Natural killer cell (primary cell): ENCODE data around the gene PLEKHA7. TPM values are rescaled to one million over a fixed set of nuclear protein-coding genes. Genes with fewer than 3 reads are reported as not detected.
"Not testable (repeated sequence)": the region's sequence is repeated elsewhere in the genome, so short reads cannot be mapped to it uniquely, and the experiment has no call there.

ENCODE experiments used
- ATAC-seq, 3 donors: fragments of 150-1000 bp in 2 of 3; fragments of 200-7000 bp in 1 of 3; cut with Tn5 transposase; 1 replicate in 1 of 3; 2 replicates in 2 of 3; pipeline ENCODE4 v1.10.0; 2021; ENCODE audit warnings: mild to moderate bottlenecking in 2 of 3, moderate library complexity in 2 of 3
- DNase-seq, 2 donors: peaks; one replicate each; pipeline versions ENCODE4 v3.0.0 to v3.0.0-alpha.2; 2013 to 2021; ENCODE audit warnings: mixed read lengths in 1 of 2
- H3K27ac ChIP-seq: one replicate; pipeline ENCODE4 v1.5.1; 2013; ENCODE audit warnings: mild to moderate bottlenecking, low read length
- H3K27me3 ChIP-seq: one replicate; pipeline ENCODE4 v1.6.1; 2013; ENCODE audit warnings: low read length; ENCODE audit not compliant: control insufficient read depth, insufficient read depth
- H3K36me3 ChIP-seq: one replicate; pipeline ENCODE4 v1.6.1; 2013; ENCODE audit warnings: low read length; ENCODE audit not compliant: control insufficient read depth, insufficient read depth
- H3K4me1 ChIP-seq: one replicate; pipeline ENCODE4 v1.6.1; 2013; ENCODE audit warnings: low read length; ENCODE audit not compliant: control insufficient read depth, insufficient read depth
- H3K4me3 ChIP-seq: one replicate; pipeline ENCODE4 v1.5.1; 2013; ENCODE audit warnings: low read length
- H3K9me3 ChIP-seq: one replicate; pipeline ENCODE4 v1.6.1; 2013; ENCODE audit warnings: low read length; ENCODE audit not compliant: control insufficient read depth, insufficient read depth
- H3K27ac Mint-ChIP-seq, 2 donors: one replicate each; pipeline ENCODE4 v1.8.0; 2022; ENCODE audit warnings: mild to moderate bottlenecking in 2 of 2, mixed read lengths in 2 of 2, moderate library complexity in 1 of 2
- H3K27me3 Mint-ChIP-seq, 2 donors: one replicate each; pipeline ENCODE4 v1.8.0; 2022; ENCODE audit warnings: low read depth in 2 of 2, mixed read lengths in 2 of 2
- H3K36me3 Mint-ChIP-seq: one replicate; pipeline ENCODE4 v1.8.0; 2022; ENCODE audit warnings: mixed read lengths
- H3K4me1 Mint-ChIP-seq, 2 donors: one replicate each; pipeline ENCODE4 v1.8.0; 2022; ENCODE audit warnings: mixed read lengths in 2 of 2
- H3K4me3 Mint-ChIP-seq: one replicate; pipeline ENCODE4 v1.8.0; 2022; ENCODE audit warnings: mild to moderate bottlenecking, moderate library complexity, mixed read lengths
- H3K9me3 Mint-ChIP-seq, 2 donors: one replicate each; pipeline ENCODE4 v1.8.0; 2022; ENCODE audit warnings: mixed read lengths in 2 of 2
- WGBS: methylation state at CpG from one replicate; pipeline ENCODE4 v1.1.7; 2013; ENCODE audit warnings: missing lambda C conversion rate; ENCODE audit not compliant: insufficient coverage; 5-methylcytosine and 5-hydroxymethylcytosine counted together
- intact Hi-C: fragments of 100-400 bp; cut with micrococcal nuclease; formaldehyde crosslinking; loops from one replicate; pipeline ENCODE4 v1.14.2; 2022
- total RNA-seq, 4 donors: library from RNA; stranded (reverse); fragments of 120-200 nt in 1 of 4; gene quantifications; one replicate each; pipeline versions ENCODE4 v1.2.3 to v1.2.4, GENCODE V29; 2013 to 2022
- TF ChIP-seq, protein P1 (sequence below): fragments of 200-600 bp; IDR thresholded peaks from one replicate; pipeline ENCODE4 v1.8.0; 2022; ENCODE audit warnings: antibody characterized with exemption

PLEKHA7 gene, protein sequence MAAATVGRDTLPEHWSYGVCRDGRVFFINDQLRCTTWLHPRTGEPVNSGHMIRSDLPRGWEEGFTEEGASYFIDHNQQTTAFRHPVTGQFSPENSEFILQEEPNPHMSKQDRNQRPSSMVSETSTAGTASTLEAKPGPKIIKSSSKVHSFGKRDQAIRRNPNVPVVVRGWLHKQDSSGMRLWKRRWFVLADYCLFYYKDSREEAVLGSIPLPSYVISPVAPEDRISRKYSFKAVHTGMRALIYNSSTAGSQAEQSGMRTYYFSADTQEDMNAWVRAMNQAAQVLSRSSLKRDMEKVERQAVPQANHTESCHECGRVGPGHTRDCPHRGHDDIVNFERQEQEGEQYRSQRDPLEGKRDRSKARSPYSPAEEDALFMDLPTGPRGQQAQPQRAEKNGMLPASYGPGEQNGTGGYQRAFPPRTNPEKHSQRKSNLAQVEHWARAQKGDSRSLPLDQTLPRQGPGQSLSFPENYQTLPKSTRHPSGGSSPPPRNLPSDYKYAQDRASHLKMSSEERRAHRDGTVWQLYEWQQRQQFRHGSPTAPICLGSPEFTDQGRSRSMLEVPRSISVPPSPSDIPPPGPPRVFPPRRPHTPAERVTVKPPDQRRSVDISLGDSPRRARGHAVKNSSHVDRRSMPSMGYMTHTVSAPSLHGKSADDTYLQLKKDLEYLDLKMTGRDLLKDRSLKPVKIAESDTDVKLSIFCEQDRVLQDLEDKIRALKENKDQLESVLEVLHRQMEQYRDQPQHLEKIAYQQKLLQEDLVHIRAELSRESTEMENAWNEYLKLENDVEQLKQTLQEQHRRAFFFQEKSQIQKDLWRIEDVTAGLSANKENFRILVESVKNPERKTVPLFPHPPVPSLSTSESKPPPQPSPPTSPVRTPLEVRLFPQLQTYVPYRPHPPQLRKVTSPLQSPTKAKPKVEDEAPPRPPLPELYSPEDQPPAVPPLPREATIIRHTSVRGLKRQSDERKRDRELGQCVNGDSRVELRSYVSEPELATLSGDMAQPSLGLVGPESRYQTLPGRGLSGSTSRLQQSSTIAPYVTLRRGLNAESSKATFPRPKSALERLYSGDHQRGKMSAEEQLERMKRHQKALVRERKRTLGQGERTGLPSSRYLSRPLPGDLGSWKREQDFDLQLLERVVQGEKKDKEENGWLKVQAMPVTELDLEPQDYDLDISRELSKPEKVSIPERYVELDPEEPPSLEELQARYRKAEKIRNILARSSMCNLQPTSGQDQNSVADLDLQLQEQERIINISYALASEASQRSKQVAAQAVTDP
- 1 to 10 TPM in 2 of 3 donors, under 1 TPM in 1; 1.00 to 2.5 (median 1.3) TPM for total RNA-seq
- total RNA-seq (2013) = 4.1 TPM

DNA sequence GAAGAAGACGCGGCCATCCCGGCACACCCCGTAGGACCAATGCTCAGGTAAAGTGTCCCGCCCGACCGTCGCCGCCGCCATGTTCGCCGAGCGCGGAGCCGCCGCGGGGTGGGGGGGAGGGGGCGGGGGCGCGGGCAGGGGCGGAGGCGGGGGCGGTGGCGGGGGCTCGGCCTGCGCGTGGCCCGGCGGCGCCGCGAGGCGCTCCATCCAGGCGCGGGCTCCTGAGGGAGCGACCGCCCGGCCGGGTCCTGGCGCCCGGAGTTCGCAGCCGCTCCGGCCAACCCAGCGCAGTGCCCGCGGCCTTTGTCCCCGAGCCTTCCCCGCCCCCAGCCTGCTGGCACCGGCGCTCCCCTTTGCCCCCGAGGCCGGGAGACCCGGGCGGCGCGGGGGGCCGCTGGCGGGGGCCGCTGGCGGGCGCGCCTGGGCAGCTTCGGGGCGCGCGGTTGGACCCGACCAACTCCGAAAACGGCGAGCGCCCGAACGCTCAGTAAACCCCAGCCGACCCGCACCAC lies at the start of gene PLEKHA7:
TSS of gene PLEKHA7 (minus strand) at position 94 of the 512 bp plus-strand sequence. CDS start at position 81, 13 bp downstream.
- Histone ChIP-seq H3K4me3 (peak within 1 kb of the TSS; percentile 33), H3K36me3 (no peaks in the 10 kb centered on the region), H3K27ac (no peak within 1 kb of the TSS), H3K27me3 (peaks cover 14% of the 10 kb centered on the region), H3K9me3 (no peaks in the 10 kb centered on the region), H3K4me1 (peaks cover 16% of the 10 kb centered on the region)
- Mint-ChIP-seq H3K4me1 (peaks cover 6 to 7% of the 10 kb centered on the region in 2 donors), H3K27ac (peak within 1 kb of the TSS in 1 of 2 donors; percentile 75), H3K27me3 (peaks cover 17 to 23% of the 10 kb centered on the region in 2 donors), H3K4me3 (peak within 1 kb of the TSS; percentile 95), H3K9me3 (no peaks in the 10 kb centered on the region), H3K36me3 (no peaks in the 10 kb centered on the region)
- peak; percentile 26 to 46 (median 36) for ATAC-seq
- intact Hi-C loops = no loop called here
- TF ChIP-seq, protein P1, sequence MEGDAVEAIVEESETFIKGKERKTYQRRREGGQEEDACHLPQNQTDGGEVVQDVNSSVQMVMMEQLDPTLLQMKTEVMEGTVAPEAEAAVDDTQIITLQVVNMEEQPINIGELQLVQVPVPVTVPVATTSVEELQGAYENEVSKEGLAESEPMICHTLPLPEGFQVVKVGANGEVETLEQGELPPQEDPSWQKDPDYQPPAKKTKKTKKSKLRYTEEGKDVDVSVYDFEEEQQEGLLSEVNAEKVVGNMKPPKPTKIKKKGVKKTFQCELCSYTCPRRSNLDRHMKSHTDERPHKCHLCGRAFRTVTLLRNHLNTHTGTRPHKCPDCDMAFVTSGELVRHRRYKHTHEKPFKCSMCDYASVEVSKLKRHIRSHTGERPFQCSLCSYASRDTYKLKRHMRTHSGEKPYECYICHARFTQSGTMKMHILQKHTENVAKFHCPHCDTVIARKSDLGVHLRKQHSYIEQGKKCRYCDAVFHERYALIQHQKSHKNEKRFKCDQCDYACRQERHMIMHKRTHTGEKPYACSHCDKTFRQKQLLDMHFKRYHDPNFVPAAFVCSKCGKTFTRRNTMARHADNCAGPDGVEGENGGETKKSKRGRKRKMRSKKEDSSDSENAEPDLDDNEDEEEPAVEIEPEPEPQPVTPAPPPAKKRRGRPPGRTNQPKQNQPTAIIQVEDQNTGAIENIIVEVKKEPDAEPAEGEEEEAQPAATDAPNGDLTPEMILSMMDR = no peak
- WGBS = under 1% methylated on average over 73 of the region's 76 CpGs
- peak in 1 of 2 donors; percentile 34 for DNase-seq

DNA sequence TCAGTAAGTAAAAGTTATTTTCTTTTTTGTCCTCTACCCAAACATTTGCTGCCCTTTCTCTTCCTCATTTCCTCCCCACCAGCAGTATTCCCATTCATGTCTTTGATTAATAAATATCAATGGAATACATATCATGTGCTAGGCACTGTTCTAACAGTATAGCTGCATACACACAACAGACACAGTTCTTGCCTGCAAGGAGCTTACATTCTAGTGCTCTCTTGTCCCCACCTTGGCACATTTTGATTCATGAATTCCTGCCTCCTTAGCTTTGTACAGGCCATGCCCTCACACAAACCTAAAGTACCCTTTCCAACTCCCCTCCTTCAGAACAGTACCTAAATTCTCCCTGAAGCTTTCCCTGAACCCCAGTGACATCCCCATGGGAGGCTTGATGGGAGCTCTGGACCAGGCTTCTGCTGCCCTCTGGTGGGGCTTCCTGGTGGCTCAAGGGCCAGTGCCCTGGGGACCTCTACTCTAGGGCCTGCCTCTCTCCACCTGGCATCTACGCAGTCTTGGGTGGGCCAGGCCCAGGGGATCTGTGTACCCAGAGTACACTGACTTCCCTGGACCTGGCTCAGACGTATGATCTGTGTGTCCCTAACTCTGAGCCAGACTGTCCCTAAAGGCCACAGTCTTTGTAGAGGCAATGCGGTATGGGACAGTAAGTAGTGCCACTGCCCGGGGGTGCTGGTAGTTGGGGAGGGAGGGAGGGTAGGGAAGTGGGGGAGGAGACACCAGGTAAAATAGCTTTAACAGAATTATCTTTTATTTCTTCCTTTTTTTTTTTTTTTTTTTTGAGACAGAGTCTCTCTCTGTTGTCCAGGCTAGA lies 49.2 kb upstream of the PLEKHA7 start:
- TF ChIP-seq, protein P1 = no peak
- H3K27me3 Mint-ChIP-seq = no peaks in the 10 kb centered on the region
- Histone ChIP-seq H3K27ac (no peak overlapping the region), H3K27me3 (no peaks in the 10 kb centered on the region), H3K9me3 (no peaks in the 10 kb centered on the region), H3K4me1 (no peaks in the 10 kb centered on the region), H3K36me3 (no peaks in the 10 kb centered on the region), H3K4me3 (no peak overlapping the region)
- H3K9me3 Mint-ChIP-seq = no peaks in the 10 kb centered on the region
- DNase-seq (peak in 1 of 2 donors; percentile 58), ATAC-seq (peak in 2 of 3 donors; percentile 57 to 76)
- no peak overlapping the region for H3K4me3 Mint-ChIP-seq
- H3K27ac Mint-ChIP-seq = no peak overlapping the region
- H3K36me3 Mint-ChIP-seq = no peaks in the 10 kb centered on the region
- H3K4me1 Mint-ChIP-seq = no peaks in the 10 kb centered on the region
- intact Hi-C loops = loop anchor here (2.0 to 5.0 kb wide), 2 partner anchors 116 to 243 kb away; no protein-coding TSS in a partner anchor
- 90% methylated on average over 3 of the region's 4 CpGs for WGBS

DNA sequence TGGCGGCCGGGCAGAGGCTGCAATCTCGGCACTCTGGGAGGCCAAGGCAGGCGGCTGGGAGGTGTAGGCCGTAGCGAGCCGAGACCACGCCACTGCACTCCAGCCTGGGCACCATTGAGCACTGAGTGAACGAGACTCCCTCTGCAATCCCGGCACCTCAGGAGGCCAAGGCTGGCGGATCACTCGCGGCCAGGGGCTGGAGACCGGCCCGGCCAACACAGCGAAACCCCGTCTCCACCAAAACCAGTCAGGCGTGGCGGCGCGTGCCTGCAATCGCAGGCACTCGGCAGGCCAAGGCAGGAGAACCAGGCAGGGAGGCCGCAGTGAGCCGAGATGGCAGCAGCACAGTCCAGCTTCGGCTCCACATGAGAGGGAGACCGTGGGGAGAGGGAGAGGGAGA lies 36.9 kb upstream of the PLEKHA7 start:
- H3K4me3 ChIP-seq, H3K9me3 ChIP-seq, H3K4me3 Mint-ChIP-seq, H3K4me1 ChIP-seq, intact Hi-C loops, H3K4me1 Mint-ChIP-seq, DNase-seq, H3K9me3 Mint-ChIP-seq, H3K27me3 ChIP-seq, H3K27ac ChIP-seq, H3K36me3 ChIP-seq, H3K27me3 Mint-ChIP-seq, ATAC-seq, H3K36me3 Mint-ChIP-seq, H3K27ac Mint-ChIP-seq: not testable (repeated sequence)
- WGBS = 98% methylated on average over 20 of the region's 27 CpGs

DNA sequence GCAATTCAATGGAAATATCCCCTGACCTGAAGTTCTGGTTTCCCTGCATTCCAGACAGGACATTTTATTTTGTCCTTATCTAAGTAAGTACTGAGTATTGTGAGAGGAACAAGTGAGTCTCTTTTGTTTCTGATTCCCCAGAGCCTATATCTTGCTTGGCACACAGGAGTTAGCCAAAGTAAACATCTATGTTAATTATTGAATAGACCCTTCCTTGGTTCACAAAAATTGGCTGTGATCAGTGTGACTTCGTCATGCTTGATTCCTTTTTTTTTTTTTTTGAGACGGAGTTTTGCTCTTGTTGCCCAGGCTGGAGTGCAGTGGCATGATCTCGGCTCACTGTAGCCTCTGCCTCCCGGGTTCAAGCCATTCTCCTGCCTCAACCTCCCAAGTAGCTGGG lies 34.3 kb upstream of the PLEKHA7 start:
- H3K4me3 ChIP-seq, H3K4me1 ChIP-seq, intact Hi-C loops, H3K27ac Mint-ChIP-seq, H3K4me3 Mint-ChIP-seq, H3K36me3 Mint-ChIP-seq, H3K27ac ChIP-seq, H3K9me3 ChIP-seq, H3K27me3 ChIP-seq, H3K36me3 ChIP-seq, H3K27me3 Mint-ChIP-seq, H3K4me1 Mint-ChIP-seq, ATAC-seq, H3K9me3 Mint-ChIP-seq, DNase-seq: not testable (repeated sequence)
- 76% methylated on average over 4 of the region's 4 CpGs for WGBS
